IPS-NIHi7 (cell line): Measurements from ENCODE around the gene GP1BA.

Experiments
- DNase-seq: peaks from one replicate; pipeline ENCODE4 v3.0.0; 2012; ENCODE audit warnings: mixed read lengths; ENCODE audit errors: extremely low spot score

The GP1BA gene

DNA sequence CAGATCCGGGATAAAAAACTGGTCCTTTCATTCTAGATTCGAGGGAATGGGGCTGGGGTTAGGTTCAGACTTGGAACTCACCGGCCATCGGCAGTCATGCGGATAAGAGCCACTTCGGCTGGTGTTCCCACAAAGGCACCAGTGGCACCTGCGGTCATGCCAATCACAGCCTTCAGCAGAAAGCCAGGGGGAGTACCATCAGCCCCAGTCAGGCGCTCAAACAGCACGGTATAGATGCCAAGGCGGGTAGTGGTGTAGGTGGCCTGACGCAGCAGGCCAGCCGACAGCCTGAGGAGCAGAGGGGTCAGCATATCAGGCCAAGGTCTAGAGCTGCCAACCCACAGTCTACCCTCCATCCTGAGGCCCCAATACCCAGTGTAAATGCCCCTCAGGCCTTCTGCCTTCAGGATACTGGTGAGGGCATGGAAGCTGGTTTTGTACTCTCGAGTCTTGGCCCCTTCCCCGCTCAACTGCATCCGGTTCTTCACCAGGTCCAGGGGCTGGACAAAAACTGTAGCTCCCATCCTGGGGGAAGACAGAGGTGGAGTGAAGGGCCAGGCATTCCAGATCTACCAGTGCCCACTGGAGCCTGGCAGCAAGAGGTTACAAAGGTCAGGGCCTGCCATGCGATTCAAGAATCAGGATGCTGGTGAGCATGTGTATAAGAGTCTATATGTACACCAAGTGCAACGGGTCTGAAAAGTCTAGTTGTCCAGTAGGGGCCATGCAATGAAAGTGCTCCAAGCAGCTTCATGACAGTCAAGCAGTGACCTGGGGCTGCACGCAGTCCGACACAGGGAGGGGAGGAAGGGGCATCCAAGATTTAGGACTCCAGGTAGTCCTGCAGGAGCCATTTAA is 6.8 kb downstream of the GP1BA start:
- DNase-seq = no peak

DNA sequence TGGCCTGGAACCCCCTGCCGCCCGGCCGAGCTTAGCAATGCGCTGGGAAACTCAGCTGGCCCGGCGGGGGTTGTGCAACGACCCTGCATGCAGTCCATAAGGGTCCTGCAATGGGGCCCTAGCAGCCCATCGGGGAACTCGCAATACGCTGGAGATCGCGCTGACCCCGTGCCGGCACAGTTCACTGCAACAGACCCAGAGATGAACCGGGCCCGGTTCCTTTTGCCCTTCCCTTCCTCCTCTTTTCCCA is 7.4 kb downstream of the GP1BA start:
- peak; percentile 26 for DNase-seq

DNA sequence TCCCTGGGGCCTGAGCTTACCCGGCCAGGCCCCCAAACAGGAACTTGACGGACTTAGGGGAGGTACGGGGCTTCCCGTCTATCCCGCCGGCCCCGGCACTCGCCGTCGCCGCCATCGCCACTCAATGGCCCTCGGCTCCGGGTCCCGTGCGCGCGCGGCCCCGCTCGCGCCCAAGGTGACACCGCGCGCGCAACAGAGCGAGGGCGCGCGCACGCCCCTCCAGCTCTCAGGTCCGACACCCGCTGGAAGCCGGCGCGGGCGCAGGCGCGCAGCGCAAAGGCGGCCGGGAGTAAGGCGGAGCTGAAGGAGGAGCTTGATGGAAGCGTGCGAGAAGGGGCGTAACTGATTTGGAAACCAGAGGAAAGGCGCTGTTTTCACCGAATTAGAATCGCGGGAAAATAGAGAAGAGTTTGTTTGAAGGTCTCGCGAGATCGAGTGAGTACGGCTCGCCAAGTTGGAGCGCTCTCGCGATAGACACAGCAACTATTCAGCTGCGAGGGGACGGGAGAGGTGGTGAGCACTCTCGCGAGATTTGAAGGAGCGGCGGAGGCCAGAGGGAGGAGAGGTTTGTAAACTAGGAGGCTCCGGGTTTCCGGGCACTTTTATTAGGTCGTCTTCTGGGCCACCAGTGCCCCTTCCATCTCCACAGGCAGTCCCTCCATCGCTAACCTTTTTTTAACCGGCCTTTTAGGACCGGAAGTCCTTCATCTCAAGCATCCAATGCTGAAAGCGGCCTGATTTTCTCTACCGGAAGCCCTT is 7.9 kb downstream of the GP1BA start, which contains the start of the genes RNF167 and SLC25A11:
Gene RNF167, plus strand, starts transcription at position 473 of the 759 bp plus-strand sequence. CDS start 642 bp downstream, outside the sequence.
Gene SLC25A11, minus strand, starts transcription at position 251 of the 759 bp plus-strand sequence. Its CDS starts 136 bp downstream, at position 115.
- peak; percentile 96 for DNase-seq

DNA sequence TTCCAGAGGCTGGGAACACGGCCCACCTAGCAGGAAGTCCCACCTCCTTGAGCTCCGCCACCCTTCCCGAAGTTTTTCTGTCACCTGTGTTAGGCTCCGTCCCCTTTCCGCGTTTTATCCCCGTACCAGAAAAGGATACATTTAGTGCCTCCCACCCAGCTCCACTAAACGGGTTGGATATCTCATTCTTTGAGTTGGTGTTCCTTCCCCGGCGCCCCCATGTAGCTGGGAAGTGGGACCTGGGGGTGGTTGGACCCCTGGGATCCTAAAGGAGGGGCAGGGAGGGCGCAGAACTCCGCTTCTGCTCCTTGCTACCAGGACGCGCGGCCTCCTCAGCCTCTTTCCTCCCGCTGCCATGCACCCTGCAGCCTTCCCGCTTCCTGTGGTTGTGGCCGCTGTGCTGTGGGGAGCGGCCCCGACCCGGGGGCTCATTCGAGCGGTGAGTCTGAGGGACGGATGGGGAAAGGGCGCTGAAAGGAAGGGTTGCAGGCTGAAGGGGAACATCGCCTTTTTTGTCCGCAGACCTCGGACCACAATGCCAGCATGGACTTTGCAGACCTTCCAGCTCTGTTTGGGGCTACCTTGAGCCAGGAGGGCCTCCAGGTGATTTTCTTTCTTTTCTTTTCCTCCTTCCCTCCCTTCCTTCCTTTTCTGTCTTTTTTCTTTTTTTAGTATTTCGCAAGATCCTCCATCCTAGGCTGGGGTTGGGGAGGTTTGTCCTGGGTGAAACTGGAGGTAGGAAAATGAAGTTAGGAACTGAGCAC is 8.7 kb downstream of the GP1BA start:
- DNase-seq = peak; percentile 76

DNA sequence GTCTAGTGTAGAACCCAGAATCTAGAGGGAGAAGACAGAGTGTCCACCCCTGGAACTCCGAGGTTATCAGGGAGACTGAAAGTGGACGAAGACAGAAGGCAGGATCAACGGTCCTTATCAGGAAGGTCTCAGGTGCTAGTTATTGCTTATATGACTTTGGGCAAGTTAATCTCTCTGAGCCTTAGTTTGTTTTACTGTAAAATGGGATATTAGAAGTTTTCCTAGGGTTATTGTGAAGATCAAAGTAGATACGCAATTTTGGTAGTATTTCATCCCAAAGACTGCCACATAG is 9.2 kb downstream of the GP1BA start:
- no peak for DNase-seq

DNA sequence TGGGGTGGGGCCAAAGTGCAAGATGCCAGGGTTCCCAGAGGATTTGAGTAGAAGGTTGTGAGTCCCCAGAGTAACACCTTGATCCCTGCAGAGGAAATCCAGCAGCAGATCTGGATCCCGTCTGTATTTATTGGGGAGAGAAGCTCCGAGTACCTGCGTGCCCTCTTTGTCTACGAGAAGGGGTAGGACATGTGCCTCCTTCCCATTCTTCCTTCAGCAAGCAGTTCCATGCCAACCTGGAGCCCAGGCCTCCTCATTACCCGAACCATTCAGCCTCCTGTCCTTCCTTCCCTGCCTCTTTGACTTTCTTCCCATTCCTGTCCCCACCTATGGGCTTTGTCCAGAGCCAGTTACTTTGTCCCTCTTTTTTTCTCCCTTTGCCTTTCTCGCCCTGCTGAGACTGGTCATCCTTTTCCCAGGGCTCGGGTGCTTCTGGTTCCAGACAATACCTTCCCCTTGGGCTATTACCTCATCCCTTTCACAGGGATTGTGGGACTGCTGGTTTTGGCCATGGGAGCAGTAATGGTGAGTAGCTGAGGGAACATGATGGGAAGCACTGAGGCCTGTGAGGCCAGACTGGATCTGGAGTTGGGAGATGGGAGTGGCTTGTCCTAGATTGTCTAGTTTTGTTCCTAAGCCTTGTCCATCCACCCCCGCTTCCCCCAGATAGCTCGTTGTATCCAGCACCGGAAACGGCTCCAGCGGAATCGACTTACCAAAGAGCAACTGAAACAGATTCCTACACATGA is 10.9 kb downstream of the GP1BA start:
- no peak for DNase-seq

DNA sequence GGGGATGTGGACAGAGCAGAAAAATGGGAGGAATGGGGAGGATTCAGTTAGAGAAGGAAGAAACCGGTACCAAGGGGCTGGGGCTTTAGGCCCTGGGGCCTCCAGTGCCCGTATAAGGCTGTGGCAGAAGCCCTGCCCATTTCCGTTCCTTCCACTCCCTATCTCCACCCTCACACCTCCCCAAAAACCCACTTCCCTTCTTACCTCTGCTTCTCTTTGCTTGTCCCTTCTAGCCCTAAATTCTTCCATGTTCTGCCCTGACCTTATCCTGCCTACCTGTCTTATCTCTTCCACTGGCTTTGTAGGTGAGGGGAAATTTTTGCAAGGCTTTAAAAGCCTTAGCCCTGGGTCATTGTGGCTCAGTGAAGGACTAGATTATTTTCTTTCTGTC is 12.1 kb downstream of the GP1BA start:
- no peak for DNase-seq

DNA sequence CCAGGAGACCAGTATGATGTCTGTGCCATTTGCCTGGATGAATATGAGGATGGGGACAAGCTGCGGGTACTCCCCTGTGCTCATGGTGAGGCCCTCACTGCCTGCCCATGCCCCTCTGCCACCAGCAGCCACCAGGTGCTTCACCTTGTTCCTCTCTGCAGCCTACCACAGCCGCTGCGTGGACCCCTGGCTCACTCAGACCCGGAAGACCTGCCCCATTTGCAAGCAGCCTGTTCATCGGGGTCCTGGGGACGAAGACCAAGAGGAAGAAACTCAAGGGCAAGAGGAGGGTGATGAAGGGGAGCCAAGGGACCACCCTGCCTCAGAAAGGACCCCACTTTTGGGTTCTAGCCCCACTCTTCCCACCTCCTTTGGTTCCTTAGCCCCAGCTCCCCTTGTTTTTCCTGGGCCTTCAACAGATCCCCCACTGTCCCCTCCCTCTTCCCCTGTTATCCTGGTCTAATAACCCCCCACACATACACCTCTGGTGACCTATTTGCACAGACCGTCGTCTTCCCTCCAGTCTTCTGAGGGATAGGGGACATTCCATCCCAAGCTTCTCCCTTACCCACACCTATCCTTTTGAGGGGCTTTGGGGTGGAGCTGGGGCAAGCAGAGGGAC is 12.6 kb downstream of the GP1BA start:
- DNase-seq = no peak

DNA sequence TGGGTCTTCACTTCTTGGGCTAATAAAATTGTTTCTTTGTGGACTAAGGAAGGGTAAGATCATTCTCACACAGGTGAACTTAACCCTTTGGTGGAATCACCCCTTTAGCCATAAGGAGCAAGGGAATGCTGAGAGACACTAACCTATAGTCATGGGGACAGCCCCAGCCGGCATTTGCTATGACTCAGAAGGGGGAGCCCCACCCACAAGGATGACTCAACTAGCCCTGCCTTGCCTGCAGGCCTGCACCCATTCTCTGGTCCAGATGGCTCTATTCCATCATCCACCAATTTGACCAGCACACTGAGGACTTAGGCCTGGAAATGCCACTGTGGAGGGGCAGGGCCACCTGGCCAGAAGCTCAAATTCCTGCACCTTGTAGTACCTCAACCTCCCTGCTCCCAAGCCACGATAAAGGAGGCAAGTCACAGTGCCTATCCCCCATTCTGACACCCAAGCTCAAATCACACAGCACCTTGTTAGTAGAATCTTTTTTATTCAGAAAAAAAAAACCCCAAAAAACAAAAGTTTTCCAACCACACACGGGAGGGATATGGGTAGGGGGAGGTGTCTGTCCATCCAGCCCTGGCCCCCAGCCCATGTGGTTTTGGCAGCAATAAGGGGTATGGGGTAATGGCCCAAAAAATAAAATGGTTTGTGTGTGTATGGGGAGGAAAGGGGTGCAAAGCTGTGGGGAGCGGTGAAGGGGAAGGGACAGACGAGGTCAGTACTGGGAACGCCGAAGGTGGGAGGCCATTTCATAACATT is 13.3 kb downstream of the GP1BA start:
- peak; percentile 43 for DNase-seq

DNA sequence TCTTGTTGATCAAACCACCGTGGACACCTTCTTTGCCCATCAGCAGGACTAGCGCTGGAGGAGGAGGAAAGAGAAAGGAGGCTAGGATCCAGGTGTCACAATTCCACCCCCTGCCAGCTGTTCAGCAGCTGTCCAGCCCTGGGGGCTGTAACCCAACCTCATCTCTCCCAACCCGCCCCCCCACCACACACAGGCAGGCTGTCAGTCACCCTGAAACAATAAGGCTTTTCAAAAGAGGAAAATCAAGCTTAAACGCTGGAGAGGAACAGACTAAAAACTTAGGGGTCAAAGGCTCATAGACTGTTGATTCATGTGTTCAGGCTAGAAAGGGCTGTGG is 13.8 kb downstream of the GP1BA start:
- no peak for DNase-seq

DNA sequence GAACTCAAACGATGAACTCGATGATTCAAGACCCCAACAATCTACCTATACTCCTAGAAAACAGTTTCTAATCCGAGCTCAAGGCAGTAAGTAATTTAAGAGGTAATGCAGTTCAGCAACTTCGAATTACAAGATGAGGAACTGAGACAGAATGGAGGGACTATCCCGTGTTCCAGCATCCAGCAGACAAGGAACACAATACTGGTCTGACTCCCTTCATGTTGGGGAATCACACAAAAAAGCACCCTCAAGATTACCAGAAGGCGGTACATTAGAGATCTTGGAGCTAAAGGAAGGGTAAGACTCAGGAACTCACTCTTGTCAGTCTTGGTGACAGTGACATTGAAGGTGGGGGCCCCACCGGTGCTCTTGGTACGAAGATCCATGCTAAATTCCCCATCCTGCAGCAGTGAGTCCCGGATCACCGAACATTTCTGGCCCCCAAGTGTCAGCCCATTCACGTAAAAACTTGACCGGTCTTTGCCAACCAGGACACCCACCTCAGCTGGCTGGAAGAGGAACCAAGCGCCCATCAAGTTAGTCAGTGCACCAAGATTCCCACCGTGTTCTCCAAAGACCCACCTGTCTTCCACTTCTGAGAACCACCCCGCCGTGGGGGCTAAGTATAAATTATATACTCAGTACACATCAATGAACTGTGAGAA is 14.4 kb downstream of the GP1BA start:
- no peak for DNase-seq

DNA sequence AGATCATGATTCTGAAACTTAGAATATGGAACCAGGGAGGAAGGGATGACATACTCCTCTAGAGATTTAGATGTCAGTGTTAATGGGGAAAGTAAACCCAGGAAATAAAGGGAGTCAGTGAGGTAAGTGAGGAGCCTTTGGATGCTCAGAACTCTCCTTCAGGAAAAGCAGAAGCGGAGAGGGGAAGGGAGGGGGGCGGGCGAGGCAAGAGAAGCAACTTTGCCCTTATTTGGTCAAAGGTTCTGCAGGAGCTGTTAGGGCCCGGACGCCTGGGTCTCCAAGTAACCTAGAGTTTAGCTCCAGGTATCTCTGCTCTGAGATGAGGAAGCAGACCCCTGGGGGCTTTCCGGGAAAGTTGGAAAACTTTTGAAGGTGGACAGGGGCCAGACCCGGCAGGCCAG is 14.9 kb downstream of the GP1BA start:
- no peak for DNase-seq

DNA sequence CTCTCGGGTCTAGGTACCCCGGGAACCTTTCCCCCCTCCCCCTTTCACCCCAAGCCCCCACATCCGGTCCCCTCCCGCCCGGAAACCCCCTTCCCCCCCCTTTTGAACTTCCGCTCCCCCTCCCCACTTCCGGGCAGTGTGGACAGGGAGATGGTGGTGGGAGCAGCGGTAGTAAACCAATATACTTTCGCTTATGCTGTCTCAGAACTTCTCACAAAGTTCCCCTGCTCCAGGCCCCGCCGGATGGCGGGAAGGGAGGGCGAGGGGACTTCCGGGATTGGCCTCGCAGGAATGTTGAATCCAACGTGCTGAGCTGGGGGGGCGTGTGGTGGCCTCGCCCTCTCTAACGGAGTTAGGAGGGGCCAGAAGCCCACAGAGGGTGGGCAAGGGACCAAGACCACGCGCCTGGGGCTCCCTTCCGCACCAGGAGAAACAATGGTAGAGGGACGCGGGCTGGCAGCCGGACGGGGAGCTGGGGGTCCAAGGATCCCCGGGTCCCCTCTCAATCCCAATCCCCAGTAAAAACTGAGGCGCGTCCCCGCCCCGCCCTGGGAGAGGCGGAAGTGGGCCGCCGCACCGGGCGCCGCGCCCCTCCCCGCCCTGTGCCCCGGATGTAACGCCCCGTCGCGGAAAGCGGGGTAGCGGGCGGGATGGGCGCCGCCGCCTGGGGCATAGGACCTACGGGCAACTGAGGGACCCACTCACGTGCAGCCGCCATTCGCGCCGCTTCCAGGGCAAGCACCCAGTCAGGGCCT is 15.5 kb downstream of the GP1BA start:
- peak; percentile 51 for DNase-seq

DNA sequence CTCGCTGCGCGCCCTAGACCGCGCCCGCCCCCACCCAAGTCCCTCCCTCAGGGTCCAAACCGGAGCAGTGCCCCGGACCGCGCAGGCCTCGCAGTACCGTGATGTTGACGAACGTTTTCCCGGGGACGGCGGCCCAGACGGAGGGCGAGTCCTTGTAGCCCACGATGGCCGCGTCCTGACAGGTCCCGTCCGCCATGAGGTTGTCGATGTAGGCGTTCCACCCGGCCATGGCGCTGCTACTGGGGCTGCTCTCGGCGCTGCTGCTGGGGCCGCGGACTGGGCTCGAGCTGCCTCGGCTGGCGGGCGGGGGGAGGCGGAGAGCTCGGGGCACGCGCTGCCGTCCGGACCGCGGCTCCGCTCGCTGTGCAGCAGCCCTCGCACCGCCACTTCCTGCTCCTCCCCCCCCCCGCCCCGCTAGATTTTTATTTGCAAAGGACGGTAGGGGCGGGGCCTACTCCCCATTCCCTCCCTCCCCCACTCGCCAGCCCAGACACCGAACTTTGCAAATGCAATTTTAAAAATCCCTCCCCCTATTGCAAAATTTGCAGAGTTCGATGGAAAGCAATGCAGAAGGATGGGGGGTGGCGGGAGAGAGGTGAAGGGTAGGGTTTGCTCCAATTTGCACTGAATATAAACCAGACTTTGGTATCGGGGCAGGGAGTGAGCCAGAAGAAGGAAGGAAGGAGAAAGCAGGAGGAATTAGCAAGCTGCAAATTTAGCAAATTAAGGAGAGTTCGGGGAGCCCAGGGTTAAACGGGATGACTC is 16.3 kb downstream of the GP1BA start, which contains the start of gene PFN1:
Gene PFN1, minus strand, starts transcription at position 365 of the 765 bp plus-strand sequence. Its CDS starts 136 bp downstream, at position 229.
- peak; percentile 78 for DNase-seq

DNA sequence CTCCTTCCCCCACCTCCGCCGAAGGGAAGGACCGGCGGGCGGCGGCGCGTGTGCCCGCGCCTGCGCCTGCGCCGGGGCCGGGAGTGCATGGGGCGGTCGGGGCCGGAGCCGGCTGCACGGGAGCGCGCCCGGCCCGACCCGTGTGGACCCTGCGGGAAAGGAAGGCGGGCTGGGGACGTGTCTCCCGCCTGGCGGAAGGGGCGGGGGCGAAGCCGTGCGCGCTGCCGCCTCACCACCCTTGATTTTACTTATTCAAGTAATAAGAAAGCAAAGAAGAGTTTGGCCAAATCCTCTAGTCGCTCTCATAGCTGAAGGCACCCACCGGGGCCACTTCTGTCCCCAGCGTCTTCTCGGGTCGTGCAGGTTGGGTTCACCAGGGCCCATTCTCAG is 16.8 kb downstream of the GP1BA start:
- peak; percentile 86 for DNase-seq

DNA sequence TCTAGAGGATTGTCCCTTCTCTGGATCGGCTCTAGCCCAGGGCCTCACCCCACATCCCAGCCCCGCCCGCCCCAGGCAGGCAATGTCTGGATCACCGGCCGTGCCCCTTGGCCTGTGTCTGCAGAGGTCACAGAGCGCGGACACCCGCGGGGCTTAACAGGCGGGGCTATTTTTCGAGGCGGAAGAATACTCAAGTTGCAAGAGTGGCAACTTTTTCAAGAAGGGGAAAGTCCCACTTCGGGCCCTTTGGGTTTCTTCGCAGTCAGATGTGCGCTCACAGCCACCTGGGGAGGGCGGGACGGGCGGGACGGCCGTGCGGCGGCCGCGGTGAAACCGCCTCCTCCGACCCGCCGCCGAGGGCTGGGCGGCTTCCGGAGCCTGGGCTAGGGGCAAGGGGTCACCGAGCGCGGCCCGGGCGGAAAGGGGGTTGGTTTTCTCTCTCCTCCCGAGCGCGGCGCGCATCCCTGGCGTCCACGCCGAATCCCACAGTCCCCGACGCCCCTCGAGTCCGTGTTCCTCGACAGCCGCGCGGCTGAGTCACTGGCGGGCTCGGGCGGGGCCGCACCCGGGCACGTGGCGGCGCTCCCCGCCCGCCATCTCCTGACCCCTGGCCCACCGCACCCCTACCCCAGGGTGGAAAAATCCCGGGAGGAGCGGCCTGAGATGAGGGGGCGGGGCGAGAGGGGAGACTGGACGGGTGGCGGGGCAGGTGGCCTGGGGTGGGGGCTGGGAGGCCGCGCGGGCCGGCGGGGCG is 17.4 kb downstream of the GP1BA start:
- DNase-seq = peak; percentile 80

DNA sequence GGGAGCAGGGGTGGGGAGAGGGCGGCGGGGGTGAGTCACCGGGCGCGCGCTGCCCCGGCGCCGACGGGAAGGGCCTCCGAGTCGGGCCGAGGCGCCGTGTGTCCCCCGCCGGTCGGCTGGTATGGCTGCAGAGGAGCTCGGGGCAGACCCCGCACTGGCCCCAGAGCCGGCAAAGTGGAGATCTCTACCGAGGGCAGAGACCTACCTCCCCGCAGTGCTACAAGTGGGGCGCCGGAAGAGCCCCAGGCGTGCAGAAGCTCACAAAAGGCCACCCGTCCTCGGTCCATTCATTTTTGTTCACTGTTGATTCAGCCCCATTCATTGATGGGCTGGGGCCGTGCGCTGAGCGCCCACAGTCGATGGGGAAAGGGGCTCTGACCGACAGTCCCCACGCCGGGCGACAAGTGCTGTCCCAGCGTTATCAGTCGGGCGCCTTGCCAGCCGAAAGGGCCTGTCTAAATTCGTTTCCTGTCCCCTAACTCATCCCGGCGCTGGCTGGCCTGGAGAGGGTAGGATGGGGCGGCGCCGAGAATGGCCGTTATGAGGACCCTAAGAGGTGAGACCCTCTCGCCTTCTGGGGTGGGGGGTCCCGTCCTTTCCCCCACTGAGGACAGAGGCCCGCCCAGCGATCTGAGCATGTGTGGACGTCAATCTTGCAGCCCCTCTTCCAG is 18.1 kb downstream of the GP1BA start:
- DNase-seq = no peak
